Liver (tissue), 9 donors: ENCODE measurements around the gene GGCX. TPM values are rescaled to one million over a fixed set of nuclear protein-coding genes. Genes with fewer than 3 reads are reported as not detected.

ENCODE experiments used
- DNase-seq: peaks from one replicate; pipeline ENCODE4 v3.0.0-alpha.2; 2017; ENCODE audit warnings: low spot score
- H3K27ac ChIP-seq, 2 donors: one replicate each; pipeline ENCODE4 v1.7.0; 2013; ENCODE audit warnings: inconsistent platforms in 2 of 2, low read length in 2 of 2, control low read depth in 1 of 2, low read depth in 1 of 2, mild to moderate bottlenecking in 1 of 2
- H3K27me3 ChIP-seq, 4 donors: one replicate each; pipeline versions ENCODE4 v1.6.1 to v1.7.0; 2013; ENCODE audit warnings: low read length in 3 of 4, inconsistent platforms in 1 of 4, mild to moderate bottlenecking in 1 of 4, moderate library complexity in 1 of 4; ENCODE audit not compliant: control insufficient read depth in 4 of 4, insufficient read depth in 4 of 4
- H3K36me3 ChIP-seq, 4 donors: one replicate each; pipeline versions ENCODE4 v1.6.1 to v1.7.0; 2013; ENCODE audit warnings: low read length in 3 of 4, mild to moderate bottlenecking in 3 of 4, low read depth in 1 of 4, moderate library complexity in 1 of 4; ENCODE audit not compliant: control insufficient read depth in 4 of 4, insufficient read depth in 3 of 4
- H3K4me1 ChIP-seq, 4 donors: one replicate each; pipeline versions ENCODE4 v1.6.1 to v1.7.0; 2013; ENCODE audit warnings: low read length in 3 of 4, mild to moderate bottlenecking in 3 of 4, moderate library complexity in 1 of 4; ENCODE audit not compliant: control insufficient read depth in 4 of 4, insufficient read depth in 4 of 4
- H3K4me3 ChIP-seq, 3 donors: one replicate each; pipeline versions ENCODE4 v1.6.1 to v1.7.0; 2013; ENCODE audit warnings: low read length in 3 of 3, control low read depth in 1 of 3, low read depth in 1 of 3, mild to moderate bottlenecking in 1 of 3
- H3K9ac ChIP-seq, 2 donors: one replicate each; pipeline ENCODE4 v1.7.0; 2013; ENCODE audit warnings: low read length in 2 of 2, mild to moderate bottlenecking in 2 of 2, moderate library complexity in 2 of 2, control low read depth in 1 of 2, low read depth in 1 of 2
- H3K9me3 ChIP-seq, 4 donors: one replicate each; pipeline versions ENCODE4 v1.6.1 to v1.7.0; 2013; ENCODE audit warnings: low read length in 3 of 4; ENCODE audit not compliant: control insufficient read depth in 4 of 4
- EGR1 ChIP-seq, 2 donors: IDR thresholded peaks; 2 replicates each; pipeline ENCODE4 v1.6.1; 2016 to 2018; ENCODE audit warnings: antibody characterized with exemption in 2 of 2, low read depth in 2 of 2
- FOXA1 ChIP-seq: IDR thresholded peaks from 2 replicates; pipeline ENCODE4 v1.6.1; 2016; ENCODE audit warnings: antibody characterized with exemption
- GABPA ChIP-seq, 2 donors: IDR thresholded peaks in 1 of 2; conservative IDR thresholded peaks in 1 of 2; 2 replicates each; pipeline ENCODE4 v1.6.1; 2016; ENCODE audit warnings: antibody characterized with exemption in 2 of 2, mild to moderate bottlenecking in 1 of 2, moderate library complexity in 1 of 2
- HNF4G ChIP-seq: IDR thresholded peaks from 2 replicates; pipeline ENCODE4 v1.6.1; 2016; ENCODE audit warnings: antibody characterized with exemption
- JUND ChIP-seq, 2 donors: IDR thresholded peaks; 2 replicates each; pipeline ENCODE4 v1.6.1; 2016; ENCODE audit warnings: antibody characterized with exemption in 2 of 2
- RXRA ChIP-seq, 2 donors: IDR thresholded peaks; 2 replicates each; pipeline ENCODE4 v1.6.1; 2017 to 2018; ENCODE audit warnings: antibody characterized with exemption in 2 of 2, mild to moderate bottlenecking in 1 of 2
- SP1 ChIP-seq: IDR thresholded peaks from 2 replicates; pipeline ENCODE4 v1.6.1; 2018; ENCODE audit warnings: antibody characterized with exemption, mild to moderate bottlenecking
- TAF1 ChIP-seq: conservative IDR thresholded peaks from 2 replicates; pipeline ENCODE4 v1.6.1; 2016; ENCODE audit warnings: antibody characterized with exemption, mild to moderate bottlenecking
- YY1 ChIP-seq: IDR thresholded peaks from 2 replicates; pipeline ENCODE4 v1.6.1; 2016; ENCODE audit warnings: antibody characterized with exemption, mild to moderate bottlenecking
- ZBTB33 ChIP-seq: IDR thresholded peaks from 2 replicates; pipeline ENCODE4 v1.6.1; 2016; ENCODE audit warnings: antibody characterized with exemption
- WGBS: extraction: QIAGEN DNeasy Blood & Tissue Kit; methylation state at CpG from one replicate; pipeline ENCODE4 v1.1.7; 2013; 5-methylcytosine and 5-hydroxymethylcytosine counted together
- polyA plus RNA-seq, 2 donors: library from polyadenylated mRNA; stranded (reverse) in 1 of 2; unstranded in 1 of 2; fragments of 200-250 nt in 1 of 2; fragments of >200 nt in 1 of 2; fragmentation: Nextera tagmentation in 1 of 2; extraction: Ambion mirVana in 1 of 2; gene quantifications; one replicate each; pipeline versions ENCODE4 v1.2.1 to v1.2.3, GENCODE V29; 2013 to 2015
- total RNA-seq, 2 donors: library from RNA; depleted of rRNA; stranded (reverse); fragments of >200 nt; gene quantifications; one replicate each; pipeline ENCODE4 v1.2.3, GENCODE V29; 2014
- TF ChIP-seq, protein P1 (sequence below): IDR thresholded peaks from 2 replicates; pipeline ENCODE4 v1.6.1; 2016; ENCODE audit warnings: antibody characterized with exemption, mild to moderate bottlenecking
- TF ChIP-seq, protein P2 (sequence below): fragments of 150-350 bp; IDR thresholded peaks from 2 replicates; pipeline ENCODE4 v1.5.1; 2017; ENCODE audit warnings: improper control_type of control experiment, low read depth, low read length; ENCODE audit not compliant: missing input control
- donor health status: healthy.
- donor health status: healthy.
- donor health status: healthy.
- donor health status: healthy.
- donor health status: healthy.

The GGCX gene
- total and polyA plus RNA-seq, 4 donors: 67.3 to 189 (median 90.4) TPM

GRCh38 chr2:85566265-85566664 is 5.0 kb upstream of the GGCX start:
- TF ChIP-seq GABPA (IDR thresholded peaks at IDR 0.05 in 1 of 2, conservative IDR thresholded peaks at IDR 0.05 in 1 of 2): no peak
- TF ChIP-seq JUND (IDR thresholded peaks at IDR 0.05): no peak
- TF ChIP-seq ZBTB33: no peak
- TF ChIP-seq, protein P1, sequence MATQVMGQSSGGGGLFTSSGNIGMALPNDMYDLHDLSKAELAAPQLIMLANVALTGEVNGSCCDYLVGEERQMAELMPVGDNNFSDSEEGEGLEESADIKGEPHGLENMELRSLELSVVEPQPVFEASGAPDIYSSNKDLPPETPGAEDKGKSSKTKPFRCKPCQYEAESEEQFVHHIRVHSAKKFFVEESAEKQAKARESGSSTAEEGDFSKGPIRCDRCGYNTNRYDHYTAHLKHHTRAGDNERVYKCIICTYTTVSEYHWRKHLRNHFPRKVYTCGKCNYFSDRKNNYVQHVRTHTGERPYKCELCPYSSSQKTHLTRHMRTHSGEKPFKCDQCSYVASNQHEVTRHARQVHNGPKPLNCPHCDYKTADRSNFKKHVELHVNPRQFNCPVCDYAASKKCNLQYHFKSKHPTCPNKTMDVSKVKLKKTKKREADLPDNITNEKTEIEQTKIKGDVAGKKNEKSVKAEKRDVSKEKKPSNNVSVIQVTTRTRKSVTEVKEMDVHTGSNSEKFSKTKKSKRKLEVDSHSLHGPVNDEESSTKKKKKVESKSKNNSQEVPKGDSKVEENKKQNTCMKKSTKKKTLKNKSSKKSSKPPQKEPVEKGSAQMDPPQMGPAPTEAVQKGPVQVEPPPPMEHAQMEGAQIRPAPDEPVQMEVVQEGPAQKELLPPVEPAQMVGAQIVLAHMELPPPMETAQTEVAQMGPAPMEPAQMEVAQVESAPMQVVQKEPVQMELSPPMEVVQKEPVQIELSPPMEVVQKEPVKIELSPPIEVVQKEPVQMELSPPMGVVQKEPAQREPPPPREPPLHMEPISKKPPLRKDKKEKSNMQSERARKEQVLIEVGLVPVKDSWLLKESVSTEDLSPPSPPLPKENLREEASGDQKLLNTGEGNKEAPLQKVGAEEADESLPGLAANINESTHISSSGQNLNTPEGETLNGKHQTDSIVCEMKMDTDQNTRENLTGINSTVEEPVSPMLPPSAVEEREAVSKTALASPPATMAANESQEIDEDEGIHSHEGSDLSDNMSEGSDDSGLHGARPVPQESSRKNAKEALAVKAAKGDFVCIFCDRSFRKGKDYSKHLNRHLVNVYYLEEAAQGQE: no peak
- TF ChIP-seq EGR1 (IDR thresholded peaks at IDR 0.05; ENCODE audit: low read depth in 2 of 2): no peak
- TF ChIP-seq RXRA (IDR thresholded peaks at IDR 0.05): no peak
- TF ChIP-seq, protein P2, sequence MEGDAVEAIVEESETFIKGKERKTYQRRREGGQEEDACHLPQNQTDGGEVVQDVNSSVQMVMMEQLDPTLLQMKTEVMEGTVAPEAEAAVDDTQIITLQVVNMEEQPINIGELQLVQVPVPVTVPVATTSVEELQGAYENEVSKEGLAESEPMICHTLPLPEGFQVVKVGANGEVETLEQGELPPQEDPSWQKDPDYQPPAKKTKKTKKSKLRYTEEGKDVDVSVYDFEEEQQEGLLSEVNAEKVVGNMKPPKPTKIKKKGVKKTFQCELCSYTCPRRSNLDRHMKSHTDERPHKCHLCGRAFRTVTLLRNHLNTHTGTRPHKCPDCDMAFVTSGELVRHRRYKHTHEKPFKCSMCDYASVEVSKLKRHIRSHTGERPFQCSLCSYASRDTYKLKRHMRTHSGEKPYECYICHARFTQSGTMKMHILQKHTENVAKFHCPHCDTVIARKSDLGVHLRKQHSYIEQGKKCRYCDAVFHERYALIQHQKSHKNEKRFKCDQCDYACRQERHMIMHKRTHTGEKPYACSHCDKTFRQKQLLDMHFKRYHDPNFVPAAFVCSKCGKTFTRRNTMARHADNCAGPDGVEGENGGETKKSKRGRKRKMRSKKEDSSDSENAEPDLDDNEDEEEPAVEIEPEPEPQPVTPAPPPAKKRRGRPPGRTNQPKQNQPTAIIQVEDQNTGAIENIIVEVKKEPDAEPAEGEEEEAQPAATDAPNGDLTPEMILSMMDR: no peak
- TF ChIP-seq SP1: no peak
- TF ChIP-seq FOXA1: no peak
- no peak for TF ChIP-seq YY1
- TF ChIP-seq TAF1: no peak
- no peak for TF ChIP-seq HNF4G
- no peak overlapping the region for H3K27ac ChIP-seq
- DNase-seq: no peak
- no peaks in the 10 kb centered on the region for H3K27me3 ChIP-seq
- H3K4me1 ChIP-seq: peaks cover 0 to 2% (median 0%) of the 10 kb centered on the region in 4 donors
- no peak overlapping the region for H3K4me3 ChIP-seq
- no peaks in the 10 kb centered on the region for H3K9me3 ChIP-seq
- H3K9ac ChIP-seq: no peak overlapping the region
- WGBS: 86% methylated on average over 4 of the region's 4 CpGs
- H3K36me3 ChIP-seq: no peaks in the 10 kb centered on the region

DNA sequence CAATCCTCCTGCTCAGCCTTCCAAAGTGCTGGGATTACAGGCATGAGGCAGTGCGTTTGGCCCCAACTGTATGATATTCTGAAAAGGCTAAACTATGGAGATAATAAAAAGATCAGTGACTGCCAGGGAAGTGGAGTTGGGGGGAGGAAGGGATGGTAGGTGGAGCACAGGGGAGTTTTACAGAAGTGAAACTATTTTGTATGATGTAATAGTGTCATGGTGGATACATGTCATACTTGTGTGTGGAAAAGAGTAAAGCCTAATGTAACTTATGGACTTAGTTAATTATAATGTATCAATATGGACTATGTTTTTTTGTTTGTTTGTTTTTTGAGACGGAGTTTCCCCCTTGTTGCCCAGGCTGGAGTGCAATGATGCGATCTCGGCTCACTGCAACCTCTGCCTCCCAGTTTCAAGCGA is 2.9 kb upstream of the GGCX start:
- WGBS: 93% methylated on average over 5 of the region's 5 CpGs
- Histone ChIP-seq H3K36me3 (no peaks in the 10 kb centered on the region), H3K9me3 (no peaks in the 10 kb centered on the region), H3K4me3 (no peak overlapping the region), H3K27me3 (no peaks in the 10 kb centered on the region), H3K9ac (no peak overlapping the region), H3K4me1 (peaks cover 2 to 5% (median 5%) of the 10 kb centered on the region in 4 donors), H3K27ac (no peak overlapping the region)
- DNase-seq: no peak
- TF ChIP-seq YY1: no peak
